Activated naive CD4-positive, alpha-beta T cell treated with anti-CD3 and anti-CD28 coated beads for 36 hours (primary cell): Measurements from ENCODE around the gene BNIP5. TPM values are rescaled to one million over a fixed set of nuclear protein-coding genes. Genes with fewer than 3 reads are reported as not detected.
A peak's percentile ranks its signal among the peaks of the same experiment; 100 is the strongest.
"Not testable (repeated sequence)": the region's sequence is repeated elsewhere in the genome, so short reads cannot be mapped to it uniquely, and the experiment has no call there.

Source experiments
- CTCF ChIA-PET: fragments of 350-600 bp; sonication (Branson Sonifier 250); formaldehyde crosslinking; loops from one replicate; lab custom pipeline; 2021; ENCODE audit warnings: antibody characterized with exemption; lab: Charles Lee
- DNase-seq: peaks from one replicate; pipeline ENCODE4 v3.0.0-alpha.2; 2020
- H3K27ac Mint-ChIP-seq: one replicate; pipeline ENCODE4 v1.8.0; 2021; ENCODE audit warnings: mild to moderate bottlenecking, mixed read lengths
- H3K27me3 Mint-ChIP-seq: one replicate; pipeline ENCODE4 v1.8.0; 2021; ENCODE audit warnings: low read depth, mixed read lengths
- H3K36me3 Mint-ChIP-seq: one replicate; pipeline ENCODE4 v1.8.0; 2021; ENCODE audit warnings: low read depth, mixed read lengths
- H3K4me1 Mint-ChIP-seq: one replicate; pipeline ENCODE4 v1.8.0; 2021; ENCODE audit warnings: low read depth, mixed read lengths
- H3K4me3 Mint-ChIP-seq: one replicate; pipeline ENCODE4 v1.8.0; 2021; ENCODE audit warnings: mild to moderate bottlenecking, moderate library complexity, mixed read lengths
- H3K9me3 Mint-ChIP-seq: one replicate; pipeline ENCODE4 v1.8.0; 2021; ENCODE audit warnings: mixed read lengths
- intact Hi-C: fragments of 100-400 bp; cut with micrococcal nuclease; formaldehyde crosslinking; loops from one replicate; pipeline ENCODE4 v1.15.1; 2023
- total RNA-seq, 2 experiments: library from RNA; stranded (reverse); gene quantifications; one replicate each; pipeline ENCODE4 v1.2.3, GENCODE V29; 2021

BNIP5 gene
- total RNA-seq, 2 experiments from 2014 or later, result not detected

- H3K9me3 Mint-ChIP-seq, H3K36me3 Mint-ChIP-seq, intact Hi-C loops, H3K27ac Mint-ChIP-seq, H3K27me3 Mint-ChIP-seq, H3K4me1 Mint-ChIP-seq, DNase-seq, H3K4me3 Mint-ChIP-seq: not testable (repeated sequence)
- CTCF ChIA-PET, result interaction anchor here (0.7 to 3.7 kb wide), 3 partner anchors 22 to 60 kb away, joined by 6 to 26 read pairs (median 7); no protein-coding TSS in a partner anchor
Measured at GRCh38 chr6:36363371-36363752, 26.7 kb upstream of the BNIP5 start.

- Mint-ChIP-seq H3K36me3 (no peaks in the 10 kb centered on the region), H3K4me1 (peaks cover 5% of the 10 kb centered on the region), H3K27me3 (no peaks in the 10 kb centered on the region), H3K4me3 (no peak overlapping the region), H3K27ac (no peak overlapping the region), H3K9me3 (no peaks in the 10 kb centered on the region)
- no peak for DNase-seq
- intact Hi-C loops, result no loop called here
- CTCF ChIA-PET, result interaction anchor here (0.7 to 3.7 kb wide), 4 partner anchors 11 to 60 kb away, joined by 4 to 26 read pairs (median 16); no protein-coding TSS in a partner anchor
Measured at GRCh38 chr6:36362551-36363370, 26.1 kb upstream of the BNIP5 start.

GRCh38 chr6:36361071-36361470, 24.4 kb upstream of the BNIP5 start:
- Mint-ChIP-seq H3K9me3 (no peaks in the 10 kb centered on the region), H3K27me3 (no peaks in the 10 kb centered on the region), H3K36me3 (no peaks in the 10 kb centered on the region), H3K27ac (no peak overlapping the region), H3K4me3 (no peak overlapping the region), H3K4me1 (peaks cover 7% of the 10 kb centered on the region)
- no peak for DNase-seq
- intact Hi-C loops, result no loop called here
- CTCF ChIA-PET, result interaction anchor here (1.3 to 3.7 kb wide), 6 partner anchors 17 to 338 kb away, joined by 3 to 26 read pairs (median 4); no protein-coding TSS in a partner anchor

- H3K27ac Mint-ChIP-seq, result no peak overlapping the region
- intact Hi-C loops, result loop anchor here (1.0 kb wide), 5 partner anchors 19 to 333 kb away; partner anchors contain the start of gene MAPK14
- no peak overlapping the region for H3K4me3 Mint-ChIP-seq
- CTCF ChIA-PET, result interaction anchor here (0.7 to 3.7 kb wide), 15 partner anchors 8 to 338 kb away, joined by 3 to 26 read pairs (median 3); no protein-coding TSS in a partner anchor
- peak; percentile 83 for DNase-seq
- no peaks in the 10 kb centered on the region for H3K9me3 Mint-ChIP-seq
- no peaks in the 10 kb centered on the region for H3K27me3 Mint-ChIP-seq
- H3K36me3 Mint-ChIP-seq, result no peaks in the 10 kb centered on the region
- peaks cover 9% of the 10 kb centered on the region for H3K4me1 Mint-ChIP-seq
Measured at GRCh38 chr6:36360241-36361054, 23.8 kb upstream of the BNIP5 start.

- H3K4me3 Mint-ChIP-seq, result no peak overlapping the region
- no peaks in the 10 kb centered on the region for H3K9me3 Mint-ChIP-seq
- intact Hi-C loops, result loop anchor here (5.0 kb wide), 1 partner anchor 161 kb away; the partner anchor contains the start of gene BRPF3
- CTCF ChIA-PET, result interaction anchor here (0.6 to 1.9 kb wide), 12 partner anchors 9 to 330 kb away, joined by 3 to 17 read pairs (median 4); partner anchors contain the start of genes BNIP5 and MAPK14
- H3K4me1 Mint-ChIP-seq, result peaks cover 10% of the 10 kb centered on the region
- H3K36me3 Mint-ChIP-seq, result no peaks in the 10 kb centered on the region
- H3K27ac Mint-ChIP-seq, result no peak overlapping the region
- H3K27me3 Mint-ChIP-seq, result peaks cover 2% of the 10 kb centered on the region
- DNase-seq, result no peak
Measured at GRCh38 chr6:36358226-36358915, 21.7 kb upstream of the BNIP5 start.

GRCh38 chr6:36357872-36358225, 21.2 kb upstream of the BNIP5 start:
- intact Hi-C loops, result loop anchor here (5.0 kb wide), 1 partner anchor 161 kb away; the partner anchor contains the start of gene BRPF3
- Mint-ChIP-seq H3K4me3 (no peak overlapping the region), H3K27me3 (peaks cover 2% of the 10 kb centered on the region), H3K36me3 (no peaks in the 10 kb centered on the region), H3K9me3 (peaks cover 3% of the 10 kb centered on the region), H3K4me1 (peaks cover 10% of the 10 kb centered on the region), H3K27ac (no peak overlapping the region)
- CTCF ChIA-PET, result interaction anchor here (0.6 to 1.9 kb wide), 10 partner anchors 10 to 329 kb away, joined by 3 to 17 read pairs (median 3); partner anchors contain the start of genes BNIP5 and MAPK14
- peak; percentile 19 for DNase-seq

GRCh38 chr6:36355819-36356218, 19.1 kb upstream of the BNIP5 start:
- peaks cover 2% of the 10 kb centered on the region for H3K27me3 Mint-ChIP-seq
- no peak overlapping the region for H3K27ac Mint-ChIP-seq
- intact Hi-C loops, result loop anchor here (5.0 kb wide), 1 partner anchor 159 kb away; the partner anchor contains the start of gene BRPF3
- CTCF ChIA-PET, result interaction anchor here (0.6 kb wide), 1 partner anchor 28 kb away, joined by 4 read pairs; no protein-coding TSS in a partner anchor
- H3K4me3 Mint-ChIP-seq, result no peak overlapping the region
- H3K9me3 Mint-ChIP-seq, result peaks cover 5% of the 10 kb centered on the region
- H3K36me3 Mint-ChIP-seq, result no peaks in the 10 kb centered on the region
- no peak for DNase-seq
- H3K4me1 Mint-ChIP-seq, result peaks cover 10% of the 10 kb centered on the region

- intact Hi-C loops, result no loop called here
- CTCF ChIA-PET, result interaction anchor here (0.7 kb wide), 1 partner anchor 10 kb away, joined by 4 read pairs; no protein-coding TSS in a partner anchor
- no peak for DNase-seq
- Mint-ChIP-seq H3K27me3 (peaks cover 2% of the 10 kb centered on the region), H3K4me3 (no peak overlapping the region), H3K9me3 (peaks cover 5% of the 10 kb centered on the region), H3K4me1 (peaks cover 10% of the 10 kb centered on the region), H3K27ac (no peak overlapping the region), H3K36me3 (no peaks in the 10 kb centered on the region)
Measured at GRCh38 chr6:36353411-36353915, 16.8 kb upstream of the BNIP5 start.

GRCh38 chr6:36352477-36353157, 15.9 kb upstream of the BNIP5 start:
- Mint-ChIP-seq H3K9me3 (peaks cover 5% of the 10 kb centered on the region), H3K36me3 (no peaks in the 10 kb centered on the region), H3K27me3 (peaks cover 2% of the 10 kb centered on the region), H3K4me1 (peaks cover 4% of the 10 kb centered on the region), H3K27ac (no peak overlapping the region), H3K4me3 (no peak overlapping the region)
- no peak for DNase-seq
- intact Hi-C loops, result no loop called here
- CTCF ChIA-PET, result interaction anchor here (0.7 kb wide), 1 partner anchor 9 kb away, joined by 4 read pairs; no protein-coding TSS in a partner anchor

- intact Hi-C loops, result no loop called here
- no peak overlapping the region for H3K4me3 Mint-ChIP-seq
- CTCF ChIA-PET, result interaction anchor here (0.7 to 3.6 kb wide), 3 partner anchors 8 to 10 kb away, joined by 3 to 16 read pairs (median 4); no protein-coding TSS in a partner anchor
- H3K4me1 Mint-ChIP-seq, result peaks cover 3% of the 10 kb centered on the region
- DNase-seq, result no peak
- H3K27ac Mint-ChIP-seq, result no peak overlapping the region
- peaks cover 5% of the 10 kb centered on the region for H3K9me3 Mint-ChIP-seq
- H3K27me3 Mint-ChIP-seq, result peaks cover 2% of the 10 kb centered on the region
- H3K36me3 Mint-ChIP-seq, result no peaks in the 10 kb centered on the region
Measured at GRCh38 chr6:36350681-36351571, 14.2 kb upstream of the BNIP5 start.
